Calu3 (cell line): ENCODE results near the gene NTF3. TPM values are rescaled to one million over a fixed set of nuclear protein-coding genes. Genes with fewer than 3 reads are reported as not detected.

Source experiments
- BruUV-seq: library from RNA; stranded (reverse); fragments of 400-500 nt; replicated peaks from 2 replicates; lab custom pipeline; 2021; lab: Mats Ljungman, UMichigan
- CTCF ChIA-PET: fragments of 300-600 bp; sonication (Branson Sonifier 250); formaldehyde crosslinking; loops from one replicate; lab custom pipeline; 2022; ENCODE audit warnings: antibody characterized with exemption; lab: Charles Lee
- DNase-seq: peaks from one replicate; pipeline ENCODE4 v3.0.0; 2022
- H3K27ac Mint-ChIP-seq: one replicate; pipeline ENCODE4 v1.8.0; 2022; ENCODE audit warnings: mixed read lengths; ENCODE audit not compliant: unreplicated experiment
- H3K27me3 Mint-ChIP-seq: one replicate; pipeline ENCODE4 v1.8.0; 2022; ENCODE audit warnings: mixed read lengths; ENCODE audit not compliant: unreplicated experiment
- H3K36me3 Mint-ChIP-seq: one replicate; pipeline ENCODE4 v1.8.0; 2022; ENCODE audit warnings: mild to moderate bottlenecking, moderate library complexity, mixed read lengths; ENCODE audit not compliant: insufficient read depth, unreplicated experiment
- H3K4me1 Mint-ChIP-seq: one replicate; pipeline ENCODE4 v1.8.0; 2022; ENCODE audit warnings: mild to moderate bottlenecking, low read depth, mixed read lengths; ENCODE audit not compliant: unreplicated experiment
- H3K4me3 Mint-ChIP-seq: one replicate; pipeline ENCODE4 v1.8.0; 2022; ENCODE audit warnings: mild to moderate bottlenecking, low read depth, moderate library complexity, mixed read lengths; ENCODE audit not compliant: unreplicated experiment
- H3K9me3 Mint-ChIP-seq: one replicate; pipeline ENCODE4 v1.8.0; 2022; ENCODE audit warnings: low read depth, mixed read lengths; ENCODE audit not compliant: unreplicated experiment
- intact Hi-C: fragments of 100-400 bp; cut with micrococcal nuclease; formaldehyde crosslinking; loops from one replicate; pipeline ENCODE4 v1.10.0; 2022; ENCODE audit not compliant: unreplicated experiment
- total RNA-seq: library from RNA; stranded (reverse); gene quantifications from 2 replicates; pipeline ENCODE4 v1.2.3, GENCODE V29; 2022
- TF ChIP-seq, protein P1 (sequence below): fragments of 200-600 bp; IDR thresholded peaks from one replicate; pipeline ENCODE4 v1.8.0; 2022; ENCODE audit warnings: antibody characterized with exemption; ENCODE audit not compliant: unreplicated experiment

NTF3 gene
- total RNA-seq, 1 experiment from 2014 or later, result not detected

GRCh38 chr12:5507401-5507935 is 75.6 kb downstream of the NTF3 start:
- Mint-ChIP-seq H3K36me3 (no peaks in the 10 kb centered on the region), H3K9me3 (peaks cover 5% of the 10 kb centered on the region), H3K27me3 (peaks cover 16% of the 10 kb centered on the region), H3K27ac (no peak overlapping the region), H3K4me3 (no peak overlapping the region), H3K4me1 (no peaks in the 10 kb centered on the region)
- BruUV-seq, result no TSS peak
- intact Hi-C loops, result no loop called here
- TF ChIP-seq, protein P1, sequence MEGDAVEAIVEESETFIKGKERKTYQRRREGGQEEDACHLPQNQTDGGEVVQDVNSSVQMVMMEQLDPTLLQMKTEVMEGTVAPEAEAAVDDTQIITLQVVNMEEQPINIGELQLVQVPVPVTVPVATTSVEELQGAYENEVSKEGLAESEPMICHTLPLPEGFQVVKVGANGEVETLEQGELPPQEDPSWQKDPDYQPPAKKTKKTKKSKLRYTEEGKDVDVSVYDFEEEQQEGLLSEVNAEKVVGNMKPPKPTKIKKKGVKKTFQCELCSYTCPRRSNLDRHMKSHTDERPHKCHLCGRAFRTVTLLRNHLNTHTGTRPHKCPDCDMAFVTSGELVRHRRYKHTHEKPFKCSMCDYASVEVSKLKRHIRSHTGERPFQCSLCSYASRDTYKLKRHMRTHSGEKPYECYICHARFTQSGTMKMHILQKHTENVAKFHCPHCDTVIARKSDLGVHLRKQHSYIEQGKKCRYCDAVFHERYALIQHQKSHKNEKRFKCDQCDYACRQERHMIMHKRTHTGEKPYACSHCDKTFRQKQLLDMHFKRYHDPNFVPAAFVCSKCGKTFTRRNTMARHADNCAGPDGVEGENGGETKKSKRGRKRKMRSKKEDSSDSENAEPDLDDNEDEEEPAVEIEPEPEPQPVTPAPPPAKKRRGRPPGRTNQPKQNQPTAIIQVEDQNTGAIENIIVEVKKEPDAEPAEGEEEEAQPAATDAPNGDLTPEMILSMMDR, result no peak
- no peak for DNase-seq
- CTCF ChIA-PET, result no interaction called here

GRCh38 chr12:5507944-5508343 is 76.0 kb downstream of the NTF3 start:
- CTCF ChIA-PET, result no interaction called here
- no peak overlapping the region for H3K4me3 Mint-ChIP-seq
- BruUV-seq, result no TSS peak
- TF ChIP-seq, protein P1, result no peak
- intact Hi-C loops, result no loop called here
- no peak overlapping the region for H3K27ac Mint-ChIP-seq
- H3K4me1 Mint-ChIP-seq, result no peaks in the 10 kb centered on the region
- no peak for DNase-seq
- peaks cover 12% of the 10 kb centered on the region for H3K27me3 Mint-ChIP-seq
- no peaks in the 10 kb centered on the region for H3K36me3 Mint-ChIP-seq
- H3K9me3 Mint-ChIP-seq, result peaks cover 5% of the 10 kb centered on the region

DNA sequence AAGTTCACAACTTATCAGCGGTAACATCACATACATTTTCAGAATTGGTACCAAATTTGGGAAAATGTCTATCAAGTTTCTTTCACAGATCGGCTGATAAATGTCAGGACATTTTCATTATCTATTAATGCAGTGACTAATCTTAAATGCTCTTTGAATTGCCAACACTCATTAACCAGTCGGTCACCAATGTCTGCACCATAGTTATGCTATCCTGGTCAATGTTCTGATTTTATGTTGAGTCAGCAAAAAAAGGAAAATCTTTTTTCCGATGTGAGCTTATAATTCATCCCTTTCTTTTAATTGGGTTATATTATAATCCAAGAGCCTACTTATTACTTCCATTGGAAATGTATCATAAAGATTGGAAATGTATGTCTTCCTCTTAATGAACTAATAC is 77.2 kb downstream of the NTF3 start:
- no peaks in the 10 kb centered on the region for H3K4me1 Mint-ChIP-seq
- BruUV-seq, result no TSS peak
- no peak for DNase-seq
- TF ChIP-seq, protein P1, result no peak
- H3K27ac Mint-ChIP-seq, result no peak overlapping the region
- H3K27me3 Mint-ChIP-seq, result peaks cover 8% of the 10 kb centered on the region
- H3K36me3 Mint-ChIP-seq, result no peaks in the 10 kb centered on the region
- intact Hi-C loops, result no loop called here
- H3K4me3 Mint-ChIP-seq, result no peak overlapping the region
- CTCF ChIA-PET, result no interaction called here
- H3K9me3 Mint-ChIP-seq, result peaks cover 3% of the 10 kb centered on the region

DNA sequence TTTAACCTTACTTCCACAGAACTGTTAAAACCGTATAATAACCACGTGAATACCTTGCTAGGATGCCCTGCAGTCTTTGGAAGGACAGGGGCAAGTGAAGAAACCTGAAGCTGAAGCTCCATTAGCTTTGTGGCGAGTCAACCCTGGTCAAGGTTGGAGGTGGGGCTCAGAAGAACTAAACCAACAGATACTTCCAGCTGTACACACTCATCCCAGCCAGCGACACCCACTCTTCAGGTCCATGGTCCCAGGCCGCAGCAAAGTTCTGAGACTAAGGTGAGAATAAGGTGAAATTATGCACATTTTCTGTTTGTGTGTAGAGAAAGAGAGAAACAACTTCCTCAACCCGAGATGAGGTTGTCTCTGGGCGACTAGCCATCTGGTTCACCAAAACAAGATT is 77.6 kb downstream of the NTF3 start:
- no TSS peak for BruUV-seq
- Mint-ChIP-seq H3K27ac (no peak overlapping the region), H3K36me3 (no peaks in the 10 kb centered on the region), H3K4me1 (no peaks in the 10 kb centered on the region), H3K27me3 (peaks cover 8% of the 10 kb centered on the region), H3K4me3 (no peak overlapping the region), H3K9me3 (peaks cover 7% of the 10 kb centered on the region)
- CTCF ChIA-PET, result no interaction called here
- DNase-seq, result no peak
- TF ChIP-seq, protein P1, result no peak
- intact Hi-C loops, result no loop called here
